ENCODE measurements around the gene PRPF8. TPM values are rescaled to one million over a fixed set of nuclear protein-coding genes. Genes with fewer than 3 reads are reported as not detected.
A peak's percentile ranks its signal among the peaks of the same experiment; 100 is the strongest.

PRPF8 gene
- total and polyA plus RNA-seq, 8 donors: 33.6 to 252 (median 147) TPM

DNA sequence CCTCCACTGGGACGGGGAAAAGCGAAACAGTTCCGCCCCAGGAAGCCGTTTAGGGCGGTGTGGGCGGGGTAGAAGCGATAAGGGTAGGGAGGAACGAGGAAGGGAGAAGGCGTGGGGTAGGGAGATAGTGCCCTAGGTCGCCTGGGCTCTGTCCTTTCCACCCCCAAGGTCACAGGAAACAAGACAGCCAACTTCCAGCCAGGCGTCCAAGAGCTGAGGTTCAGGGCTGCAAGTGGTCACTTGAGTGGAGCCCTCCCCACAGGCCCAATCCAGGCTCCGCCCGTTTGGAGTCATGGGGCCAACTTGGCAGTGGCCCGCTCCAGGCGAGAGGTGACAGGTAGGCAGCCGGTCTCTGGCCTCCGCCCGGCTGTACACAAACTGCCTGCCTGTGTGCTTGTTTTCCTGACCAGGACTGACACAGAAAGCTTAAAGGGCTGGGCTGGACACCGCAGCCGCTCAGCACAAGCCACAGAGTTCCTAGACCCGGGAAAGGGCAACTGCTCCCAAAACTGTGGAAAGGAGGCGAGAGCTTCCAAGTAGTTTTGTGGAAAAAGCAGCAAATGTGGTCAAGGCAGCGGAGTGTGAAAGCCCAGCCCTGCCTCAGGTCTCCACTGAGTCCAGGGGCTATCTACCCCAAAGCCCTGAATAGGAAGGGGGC lies 34.7 kb downstream of the PRPF8 start, which contains the start of gene RILP:
Gene RILP, minus strand, starts transcription at position 23 of the 658 bp plus-strand sequence. CDS start 62 bp downstream, outside the sequence.
- peak; percentile 90 to 95 for DNase-seq
- peak in 2 of 3 donors; percentile 80 to 82 for TF ChIP-seq POLR2AphosphoS5 (IDR thresholded peaks at IDR 0.05)
- TF ChIP-seq EP300 (IDR thresholded peaks at IDR 0.05): no peak
- TF ChIP-seq, protein P1, sequence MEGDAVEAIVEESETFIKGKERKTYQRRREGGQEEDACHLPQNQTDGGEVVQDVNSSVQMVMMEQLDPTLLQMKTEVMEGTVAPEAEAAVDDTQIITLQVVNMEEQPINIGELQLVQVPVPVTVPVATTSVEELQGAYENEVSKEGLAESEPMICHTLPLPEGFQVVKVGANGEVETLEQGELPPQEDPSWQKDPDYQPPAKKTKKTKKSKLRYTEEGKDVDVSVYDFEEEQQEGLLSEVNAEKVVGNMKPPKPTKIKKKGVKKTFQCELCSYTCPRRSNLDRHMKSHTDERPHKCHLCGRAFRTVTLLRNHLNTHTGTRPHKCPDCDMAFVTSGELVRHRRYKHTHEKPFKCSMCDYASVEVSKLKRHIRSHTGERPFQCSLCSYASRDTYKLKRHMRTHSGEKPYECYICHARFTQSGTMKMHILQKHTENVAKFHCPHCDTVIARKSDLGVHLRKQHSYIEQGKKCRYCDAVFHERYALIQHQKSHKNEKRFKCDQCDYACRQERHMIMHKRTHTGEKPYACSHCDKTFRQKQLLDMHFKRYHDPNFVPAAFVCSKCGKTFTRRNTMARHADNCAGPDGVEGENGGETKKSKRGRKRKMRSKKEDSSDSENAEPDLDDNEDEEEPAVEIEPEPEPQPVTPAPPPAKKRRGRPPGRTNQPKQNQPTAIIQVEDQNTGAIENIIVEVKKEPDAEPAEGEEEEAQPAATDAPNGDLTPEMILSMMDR (IDR thresholded peaks at IDR 0.05): peak in 1 of 7 experiments; percentile 9
- TF ChIP-seq POLR2A (IDR thresholded peaks at IDR 0.05): peak in 1 of 4 donors; percentile 11
- H3K4me3 ChIP-seq: peak within 1 kb of the TSS; percentile 60 to 79 (median 64)
- H3K36me3 ChIP-seq: peaks cover 48 to 51% (median 49%) of the 10 kb centered on the region in 4 donors
- intact Hi-C loops (cut with DNase I; ENCODE audit: low total_unique reads): no loop called here
- 5 to 18% (median 11%) methylated on average over 15 to 23 of the region's 23 CpGs for WGBS, 5 donors
- H3K27ac ChIP-seq: peak within 1 kb of the TSS; percentile 96 to 99 (median 98)
- H3K27me3 ChIP-seq: no peaks in the 10 kb centered on the region
- H3K9me3 ChIP-seq: no peaks in the 10 kb centered on the region
- peaks cover 35 to 63% (median 51%) of the 10 kb centered on the region in 4 donors for H3K4me1 ChIP-seq

DNA sequence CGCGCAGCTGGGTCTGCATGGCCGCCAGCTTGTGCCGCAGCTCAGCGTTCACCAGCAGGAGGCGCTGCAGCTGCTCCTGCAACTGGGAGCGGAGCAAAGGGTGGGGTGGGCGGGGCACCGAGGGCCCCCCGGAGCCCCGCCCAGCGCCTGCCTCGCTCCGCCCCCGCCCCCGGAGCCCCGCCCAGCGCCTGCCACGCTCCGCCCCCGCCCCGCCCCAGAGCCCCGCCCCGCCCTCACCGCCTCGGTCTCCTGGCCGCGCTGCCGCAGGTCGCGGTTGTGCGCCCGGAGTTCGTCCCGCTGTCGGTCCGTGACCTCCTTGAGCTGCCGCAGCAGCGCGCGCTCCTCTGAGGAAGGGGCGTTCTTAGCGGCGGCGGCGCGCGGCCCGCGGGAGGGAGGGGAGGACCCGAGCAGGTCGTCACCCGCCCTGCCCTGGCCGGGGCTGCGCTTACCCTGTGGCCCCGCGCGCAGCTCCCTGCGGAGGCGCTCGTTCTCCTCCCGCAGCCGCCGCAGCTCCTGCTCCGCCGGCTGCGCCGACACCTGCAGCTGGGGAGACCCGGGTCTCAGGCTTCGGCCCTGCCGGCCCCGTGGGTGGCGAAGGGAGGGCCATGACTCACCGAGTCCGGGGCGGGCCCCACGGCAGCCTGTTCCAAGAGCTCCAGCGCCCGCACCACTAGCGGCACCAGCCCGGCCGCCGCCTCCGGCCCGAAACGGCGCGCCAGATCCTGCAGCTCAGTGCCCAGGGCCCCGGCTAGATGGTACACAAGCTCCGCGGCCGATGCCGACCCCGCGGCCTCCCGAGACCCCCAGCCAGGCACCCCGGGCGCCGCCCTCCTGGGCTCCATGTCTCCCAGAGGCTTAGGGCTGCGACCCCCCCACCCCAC lies 35.5 kb downstream of the PRPF8 start:
- Histone ChIP-seq H3K36me3 (peaks cover 40 to 44% (median 41%) of the 10 kb centered on the region in 4 donors), H3K9me3 (no peaks in the 10 kb centered on the region), H3K27me3 (no peaks in the 10 kb centered on the region), H3K4me3 (peak overlapping the region; percentile 60 to 79 (median 64)), H3K27ac (peak overlapping the region; percentile 96 to 99 (median 98)), H3K4me1 (peaks cover 38 to 70% (median 59%) of the 10 kb centered on the region in 4 donors)
- DNase-seq: peak; percentile 97 to 98
- WGBS, 5 donors: 1% methylated on average over 19 to 98 of the region's 100 CpGs
- intact Hi-C loops (cut with DNase I; ENCODE audit: low total_unique reads): no loop called here
- TF ChIP-seq POLR2AphosphoS5 (IDR thresholded peaks at IDR 0.05) (peak; percentile 7 to 94 (median 77)), POLR2A (IDR thresholded peaks at IDR 0.05) (peak in 1 of 4 donors; percentile 52), EP300 (IDR thresholded peaks at IDR 0.05) (no peak)
- TF ChIP-seq, protein P1 (IDR thresholded peaks at IDR 0.05): peak in 3 of 7 experiments; percentile 96 to 97 (median 96)

DNA sequence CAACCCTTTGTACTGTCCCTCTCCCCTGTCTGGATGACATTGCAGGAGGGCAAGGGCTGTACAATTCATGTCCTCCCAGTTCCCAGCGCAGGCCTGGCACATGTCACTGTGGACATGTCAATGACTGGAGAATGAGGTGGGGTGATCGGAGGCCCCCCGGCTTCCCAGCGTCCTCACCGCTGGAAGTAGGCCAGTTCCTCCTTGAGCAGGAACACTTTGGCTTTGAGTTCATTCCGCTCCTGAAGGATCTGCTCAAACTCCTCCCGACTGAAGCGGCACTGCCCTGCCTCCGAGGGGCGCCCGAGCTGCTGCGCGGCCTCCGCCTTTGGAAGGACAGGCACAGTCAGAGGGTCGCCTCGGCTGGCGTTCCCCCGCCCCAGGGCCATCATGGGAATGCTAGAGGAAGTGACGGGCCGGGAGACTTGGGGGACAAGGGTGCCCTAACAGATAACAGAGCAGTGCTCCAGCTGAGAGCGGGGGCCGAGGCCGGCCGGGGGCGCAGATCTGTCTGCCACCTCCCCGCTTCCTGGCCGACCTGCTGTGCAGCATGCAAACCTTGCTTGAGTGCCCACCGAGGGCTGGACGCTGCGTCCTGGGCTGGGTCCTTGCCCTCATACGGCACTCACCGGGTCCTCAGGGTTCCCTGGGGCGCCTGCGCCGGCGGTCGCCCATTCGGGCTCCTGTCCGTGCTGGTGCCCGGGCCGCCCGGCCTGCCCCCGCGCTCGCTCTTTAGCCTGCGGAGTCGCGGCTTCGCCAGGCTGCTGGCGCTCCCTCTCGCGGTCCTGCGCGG lies 36.3 kb downstream of the PRPF8 start:
- H3K27ac ChIP-seq: peak overlapping the region; percentile 75 to 98 (median 96)
- H3K27me3 ChIP-seq: no peaks in the 10 kb centered on the region
- intact Hi-C loops (cut with DNase I; ENCODE audit: low total_unique reads): no loop called here
- DNase-seq: peak; percentile 44 to 69
- peak overlapping the region; percentile 60 to 79 (median 64) for H3K4me3 ChIP-seq
- TF ChIP-seq, protein P1 (IDR thresholded peaks at IDR 0.05): peak in 2 of 7 experiments; percentile 70 to 90
- no peak for TF ChIP-seq EP300 (IDR thresholded peaks at IDR 0.05)
- no peak for TF ChIP-seq POLR2AphosphoS5 (IDR thresholded peaks at IDR 0.05)
- TF ChIP-seq POLR2A (IDR thresholded peaks at IDR 0.05): no peak
- peaks cover 46 to 79% (median 67%) of the 10 kb centered on the region in 4 donors for H3K4me1 ChIP-seq
- H3K36me3 ChIP-seq: peaks cover 31 to 35% (median 33%) of the 10 kb centered on the region in 4 donors
- H3K9me3 ChIP-seq: no peaks in the 10 kb centered on the region
- 4 to 9% (median 6%) methylated on average over 26 to 54 of the region's 54 CpGs for WGBS, 5 donors
